ENCODE data around the gene PHACTR1.

DNA sequence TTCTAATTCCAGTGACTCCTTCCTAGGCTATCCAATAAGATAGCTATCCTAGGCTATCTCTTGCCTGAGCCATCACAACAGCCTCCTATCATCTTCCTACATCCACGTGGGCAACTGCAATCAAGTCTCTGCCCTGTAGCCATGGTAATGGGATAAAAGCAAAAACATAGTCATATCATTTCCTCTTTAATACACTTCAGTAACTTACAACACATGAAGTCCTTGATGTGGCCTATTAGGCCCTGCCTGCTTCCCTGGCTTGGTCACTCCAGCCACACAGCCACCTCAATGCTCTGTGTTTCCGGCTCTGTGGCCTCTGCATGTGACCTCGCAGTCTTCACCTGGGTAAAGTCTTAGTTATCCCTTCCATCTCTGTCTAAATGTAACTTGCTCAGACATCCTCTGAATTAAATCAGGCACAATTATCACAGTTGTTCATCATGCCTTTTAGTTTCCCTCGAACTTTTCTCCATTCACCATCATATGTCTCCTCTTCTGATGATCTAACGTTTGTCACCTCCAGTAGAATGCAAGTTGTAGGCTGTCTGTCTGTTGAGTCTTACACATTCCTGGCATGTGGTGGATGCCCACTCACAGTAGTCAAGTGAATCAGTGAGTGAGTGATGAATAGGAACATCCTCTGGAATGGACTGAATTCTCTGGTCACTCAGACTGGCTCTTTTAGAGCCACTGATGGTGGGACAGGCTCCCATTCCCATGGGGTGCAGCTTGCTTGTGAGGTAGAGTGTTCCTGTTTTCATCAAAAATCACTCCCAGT lies 382.4 kb downstream of the PHACTR1 start:
- TF ChIP-seq, protein P1, sequence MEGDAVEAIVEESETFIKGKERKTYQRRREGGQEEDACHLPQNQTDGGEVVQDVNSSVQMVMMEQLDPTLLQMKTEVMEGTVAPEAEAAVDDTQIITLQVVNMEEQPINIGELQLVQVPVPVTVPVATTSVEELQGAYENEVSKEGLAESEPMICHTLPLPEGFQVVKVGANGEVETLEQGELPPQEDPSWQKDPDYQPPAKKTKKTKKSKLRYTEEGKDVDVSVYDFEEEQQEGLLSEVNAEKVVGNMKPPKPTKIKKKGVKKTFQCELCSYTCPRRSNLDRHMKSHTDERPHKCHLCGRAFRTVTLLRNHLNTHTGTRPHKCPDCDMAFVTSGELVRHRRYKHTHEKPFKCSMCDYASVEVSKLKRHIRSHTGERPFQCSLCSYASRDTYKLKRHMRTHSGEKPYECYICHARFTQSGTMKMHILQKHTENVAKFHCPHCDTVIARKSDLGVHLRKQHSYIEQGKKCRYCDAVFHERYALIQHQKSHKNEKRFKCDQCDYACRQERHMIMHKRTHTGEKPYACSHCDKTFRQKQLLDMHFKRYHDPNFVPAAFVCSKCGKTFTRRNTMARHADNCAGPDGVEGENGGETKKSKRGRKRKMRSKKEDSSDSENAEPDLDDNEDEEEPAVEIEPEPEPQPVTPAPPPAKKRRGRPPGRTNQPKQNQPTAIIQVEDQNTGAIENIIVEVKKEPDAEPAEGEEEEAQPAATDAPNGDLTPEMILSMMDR (IDR thresholded peaks at IDR 0.05) = no peak
- TF ChIP-seq POLR2A (IDR thresholded peaks at IDR 0.05) (no peak), POLR2AphosphoS5 (IDR thresholded peaks at IDR 0.05) (no peak)

Measured in prostate gland (tissue), 2 donors.